ENCODE data around the gene DDX52. TPM values are rescaled to one million over a fixed set of nuclear protein-coding genes. Genes with fewer than 3 reads are reported as not detected.

The DDX52 gene
- total and polyA plus RNA-seq, 2 of the 13 experiments (the other 11 are each of a cell fraction or from before 2014, with no cell fraction given), result 8.9 to 36.1 TPM

DNA sequence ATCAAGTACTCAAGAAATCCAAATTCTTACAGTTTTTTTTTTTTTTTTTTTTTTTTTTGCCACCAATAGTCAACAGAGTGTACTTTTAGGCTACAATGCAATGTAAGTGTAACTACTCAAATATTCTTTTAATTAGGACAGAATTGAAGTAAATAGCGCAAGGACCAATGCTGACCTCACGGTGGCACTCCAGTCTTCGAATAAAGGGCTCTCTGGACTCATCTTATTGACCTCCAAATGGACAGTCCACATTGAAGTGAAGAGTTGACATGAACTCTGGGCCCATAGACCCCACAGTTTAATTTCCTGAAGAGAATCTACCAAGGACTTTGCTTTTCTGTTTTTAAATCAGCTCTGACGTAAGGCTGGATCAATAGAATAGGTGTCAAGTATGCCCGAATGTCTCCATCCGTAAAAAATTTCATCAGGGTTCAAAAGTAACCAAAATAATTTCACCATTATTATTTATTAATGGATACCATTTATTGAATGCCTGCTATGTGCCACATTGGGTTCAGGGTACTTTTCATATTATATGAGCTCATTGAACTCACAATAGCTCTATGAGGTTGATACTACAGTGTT is 7.3 kb upstream of the DDX52 start (continued):
- TF ChIP-seq, protein P1, sequence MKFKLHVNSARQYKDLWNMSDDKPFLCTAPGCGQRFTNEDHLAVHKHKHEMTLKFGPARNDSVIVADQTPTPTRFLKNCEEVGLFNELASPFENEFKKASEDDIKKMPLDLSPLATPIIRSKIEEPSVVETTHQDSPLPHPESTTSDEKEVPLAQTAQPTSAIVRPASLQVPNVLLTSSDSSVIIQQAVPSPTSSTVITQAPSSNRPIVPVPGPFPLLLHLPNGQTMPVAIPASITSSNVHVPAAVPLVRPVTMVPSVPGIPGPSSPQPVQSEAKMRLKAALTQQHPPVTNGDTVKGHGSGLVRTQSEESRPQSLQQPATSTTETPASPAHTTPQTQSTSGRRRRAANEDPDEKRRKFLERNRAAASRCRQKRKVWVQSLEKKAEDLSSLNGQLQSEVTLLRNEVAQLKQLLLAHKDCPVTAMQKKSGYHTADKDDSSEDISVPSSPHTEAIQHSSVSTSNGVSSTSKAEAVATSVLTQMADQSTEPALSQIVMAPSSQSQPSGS (CRISPR knock-in tag; IDR thresholded peaks at IDR 0.05), result no peak
- TF ChIP-seq ZNF816 (CRISPR knock-in tag; IDR thresholded peaks at IDR 0.05; ENCODE audit: borderline replicate concordance), result no peak
- TF ChIP-seq, protein P2, sequence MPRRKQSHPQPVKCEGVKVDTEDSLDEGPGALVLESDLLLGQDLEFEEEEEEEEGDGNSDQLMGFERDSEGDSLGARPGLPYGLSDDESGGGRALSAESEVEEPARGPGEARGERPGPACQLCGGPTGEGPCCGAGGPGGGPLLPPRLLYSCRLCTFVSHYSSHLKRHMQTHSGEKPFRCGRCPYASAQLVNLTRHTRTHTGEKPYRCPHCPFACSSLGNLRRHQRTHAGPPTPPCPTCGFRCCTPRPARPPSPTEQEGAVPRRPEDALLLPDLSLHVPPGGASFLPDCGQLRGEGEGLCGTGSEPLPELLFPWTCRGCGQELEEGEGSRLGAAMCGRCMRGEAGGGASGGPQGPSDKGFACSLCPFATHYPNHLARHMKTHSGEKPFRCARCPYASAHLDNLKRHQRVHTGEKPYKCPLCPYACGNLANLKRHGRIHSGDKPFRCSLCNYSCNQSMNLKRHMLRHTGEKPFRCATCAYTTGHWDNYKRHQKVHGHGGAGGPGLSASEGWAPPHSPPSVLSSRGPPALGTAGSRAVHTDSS (CRISPR knock-in tag; conservative IDR thresholded peaks at IDR 0.05), result no peak
- TF ChIP-seq ZNF577 (CRISPR knock-in tag; IDR thresholded peaks at IDR 0.05; ENCODE audit: borderline replicate concordance, low read depth), result no peak
- TF ChIP-seq SYNCRIP (IDR thresholded peaks at IDR 0.05; ENCODE audit: insufficient read depth, low read depth, low read length), result no peak
- no peak for TF ChIP-seq ZNF782 (CRISPR knock-in tag; IDR thresholded peaks at IDR 0.05; ENCODE audit: borderline replicate concordance)
- TF ChIP-seq, protein P3, sequence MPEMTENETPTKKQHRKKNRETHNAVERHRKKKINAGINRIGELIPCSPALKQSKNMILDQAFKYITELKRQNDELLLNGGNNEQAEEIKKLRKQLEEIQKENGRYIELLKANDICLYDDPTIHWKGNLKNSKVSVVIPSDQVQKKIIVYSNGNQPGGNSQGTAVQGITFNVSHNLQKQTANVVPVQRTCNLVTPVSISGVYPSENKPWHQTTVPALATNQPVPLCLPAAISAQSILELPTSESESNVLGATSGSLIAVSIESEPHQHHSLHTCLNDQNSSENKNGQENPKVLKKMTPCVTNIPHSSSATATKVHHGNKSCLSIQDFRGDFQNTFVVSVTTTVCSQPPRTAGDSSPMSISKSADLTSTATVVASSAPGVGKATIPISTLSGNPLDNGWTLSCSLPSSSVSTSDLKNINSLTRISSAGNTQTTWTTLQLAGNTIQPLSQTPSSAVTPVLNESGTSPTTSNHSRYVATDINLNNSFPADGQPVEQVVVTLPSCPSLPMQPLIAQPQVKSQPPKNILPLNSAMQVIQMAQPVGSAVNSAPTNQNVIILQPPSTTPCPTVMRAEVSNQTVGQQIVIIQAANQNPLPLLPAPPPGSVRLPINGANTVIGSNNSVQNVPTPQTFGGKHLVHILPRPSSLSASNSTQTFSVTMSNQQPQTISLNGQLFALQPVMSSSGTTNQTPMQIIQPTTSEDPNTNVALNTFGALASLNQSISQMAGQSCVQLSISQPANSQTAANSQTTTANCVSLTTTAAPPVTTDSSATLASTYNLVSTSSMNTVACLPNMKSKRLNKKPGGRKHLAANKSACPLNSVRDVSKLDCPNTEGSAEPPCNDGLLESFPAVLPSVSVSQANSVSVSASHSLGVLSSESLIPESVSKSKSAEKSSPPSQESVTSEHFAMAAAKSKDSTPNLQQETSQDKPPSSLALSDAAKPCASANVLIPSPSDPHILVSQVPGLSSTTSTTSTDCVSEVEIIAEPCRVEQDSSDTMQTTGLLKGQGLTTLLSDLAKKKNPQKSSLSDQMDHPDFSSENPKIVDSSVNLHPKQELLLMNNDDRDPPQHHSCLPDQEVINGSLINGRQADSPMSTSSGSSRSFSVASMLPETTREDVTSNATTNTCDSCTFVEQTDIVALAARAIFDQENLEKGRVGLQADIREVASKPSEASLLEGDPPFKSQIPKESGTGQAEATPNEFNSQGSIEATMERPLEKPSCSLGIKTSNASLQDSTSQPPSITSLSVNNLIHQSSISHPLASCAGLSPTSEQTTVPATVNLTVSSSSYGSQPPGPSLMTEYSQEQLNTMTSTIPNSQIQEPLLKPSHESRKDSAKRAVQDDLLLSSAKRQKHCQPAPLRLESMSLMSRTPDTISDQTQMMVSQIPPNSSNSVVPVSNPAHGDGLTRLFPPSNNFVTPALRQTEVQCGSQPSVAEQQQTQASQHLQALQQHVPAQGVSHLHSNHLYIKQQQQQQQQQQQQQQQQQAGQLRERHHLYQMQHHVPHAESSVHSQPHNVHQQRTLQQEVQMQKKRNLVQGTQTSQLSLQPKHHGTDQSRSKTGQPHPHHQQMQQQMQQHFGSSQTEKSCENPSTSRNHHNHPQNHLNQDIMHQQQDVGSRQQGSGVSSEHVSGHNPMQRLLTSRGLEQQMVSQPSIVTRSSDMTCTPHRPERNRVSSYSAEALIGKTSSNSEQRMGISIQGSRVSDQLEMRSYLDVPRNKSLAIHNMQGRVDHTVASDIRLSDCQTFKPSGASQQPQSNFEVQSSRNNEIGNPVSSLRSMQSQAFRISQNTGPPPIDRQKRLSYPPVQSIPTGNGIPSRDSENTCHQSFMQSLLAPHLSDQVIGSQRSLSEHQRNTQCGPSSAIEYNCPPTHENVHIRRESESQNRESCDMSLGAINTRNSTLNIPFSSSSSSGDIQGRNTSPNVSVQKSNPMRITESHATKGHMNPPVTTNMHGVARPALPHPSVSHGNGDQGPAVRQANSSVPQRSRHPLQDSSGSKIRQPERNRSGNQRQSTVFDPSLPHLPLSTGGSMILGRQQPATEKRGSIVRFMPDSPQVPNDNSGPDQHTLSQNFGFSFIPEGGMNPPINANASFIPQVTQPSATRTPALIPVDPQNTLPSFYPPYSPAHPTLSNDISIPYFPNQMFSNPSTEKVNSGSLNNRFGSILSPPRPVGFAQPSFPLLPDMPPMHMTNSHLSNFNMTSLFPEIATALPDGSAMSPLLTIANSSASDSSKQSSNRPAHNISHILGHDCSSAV (CRISPR knock-in tag; IDR thresholded peaks at IDR 0.05; ENCODE audit: borderline replicate concordance), result no peak
- no peak for TF ChIP-seq HNF4G (IDR thresholded peaks at IDR 0.05; ENCODE audit: borderline replicate concordance, low read depth, low read length)
- no peak for TF ChIP-seq HNF4G (CRISPR knock-in tag; IDR thresholded peaks at IDR 0.05; ENCODE audit: borderline replicate concordance, low read depth)
- TF ChIP-seq MEIS2 (CRISPR knock-in tag; IDR thresholded peaks at IDR 0.05), result no peak
- no peak for TF ChIP-seq ZBTB7A (CRISPR knock-in tag; IDR thresholded peaks at IDR 0.05)
- TF ChIP-seq PTBP1 (IDR thresholded peaks at IDR 0.05; ENCODE audit: low read depth, low read length, poor library complexity, severe bottlenecking), result no peak
- TF ChIP-seq SRSF4 (IDR thresholded peaks at IDR 0.05; ENCODE audit: low read depth, low read length, poor library complexity, severe bottlenecking), result no peak
- TF ChIP-seq SMAD9 (CRISPR knock-in tag; IDR thresholded peaks at IDR 0.05), result no peak
- TF ChIP-seq, protein P4, sequence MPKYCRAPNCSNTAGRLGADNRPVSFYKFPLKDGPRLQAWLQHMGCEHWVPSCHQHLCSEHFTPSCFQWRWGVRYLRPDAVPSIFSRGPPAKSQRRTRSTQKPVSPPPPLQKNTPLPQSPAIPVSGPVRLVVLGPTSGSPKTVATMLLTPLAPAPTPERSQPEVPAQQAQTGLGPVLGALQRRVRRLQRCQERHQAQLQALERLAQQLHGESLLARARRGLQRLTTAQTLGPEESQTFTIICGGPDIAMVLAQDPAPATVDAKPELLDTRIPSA (CRISPR knock-in tag; IDR thresholded peaks at IDR 0.05; ENCODE audit: borderline replicate concordance), result no peak

Measured in HepG2 (cell line).